Stimulated activated CD4-positive, alpha-beta T cell treated with anti-CD3 and anti-CD28 coated beads, Interleukin-2, amount 100 ng/mL, for 24 hours (primary cell): ENCODE results near the gene MYH16.
"Not testable (repeated sequence)": the region's sequence is repeated elsewhere in the genome, so short reads cannot be mapped to it uniquely, and the experiment has no call there.

Source experiments
- DNase-seq, 2 donors: peaks; one replicate each; pipeline ENCODE4 v3.0.0-alpha.2; 2020

The MYH16 gene

GRCh38 chr7:99260395-99260794 lies 12.2 kb upstream of the MYH16 start:
- no peak for DNase-seq

GRCh38 chr7:99261646-99262045 lies 11.0 kb upstream of the MYH16 start:
- DNase-seq: no peak

- no peak for DNase-seq
Observed at GRCh38 chr7:99265848-99266480, 6.7 kb upstream of the MYH16 start.

- no peak for DNase-seq
Observed at GRCh38 chr7:99267481-99267840, 5.2 kb upstream of the MYH16 start.

- DNase-seq: no peak
Observed at GRCh38 chr7:99267841-99268576, 4.6 kb upstream of the MYH16 start.

GRCh38 chr7:99268577-99268908 lies 4.1 kb upstream of the MYH16 start:
- no peak for DNase-seq

GRCh38 chr7:99270702-99271101 lies 1.9 kb upstream of the MYH16 start:
- no peak for DNase-seq

- not testable (repeated sequence) for DNase-seq
Observed at GRCh38 chr7:99273561-99273960, 922 bp downstream of the MYH16 start.

- not testable (repeated sequence) for DNase-seq
Observed at GRCh38 chr7:99274908-99275307, 2.3 kb downstream of the MYH16 start.

- no peak for DNase-seq
Observed at GRCh38 chr7:99275496-99275895, 2.9 kb downstream of the MYH16 start.

- DNase-seq: no peak
Observed at GRCh38 chr7:99278180-99278579, 5.5 kb downstream of the MYH16 start.

GRCh38 chr7:99284165-99284564 lies 11.5 kb downstream of the MYH16 start:
- not testable (repeated sequence) for DNase-seq

- DNase-seq: no peak
Observed at GRCh38 chr7:99287779-99288534, 15.3 kb downstream of the MYH16 start.

GRCh38 chr7:99289185-99289584 lies 16.5 kb downstream of the MYH16 start:
- DNase-seq: no peak

GRCh38 chr7:99290148-99290547 lies 17.5 kb downstream of the MYH16 start:
- not testable (repeated sequence) for DNase-seq

- DNase-seq: no peak
Observed at GRCh38 chr7:99290980-99291607, 18.5 kb downstream of the MYH16 start.

- no peak for DNase-seq
Observed at GRCh38 chr7:99292127-99292526, 19.5 kb downstream of the MYH16 start.

GRCh38 chr7:99293167-99293566 lies 20.5 kb downstream of the MYH16 start:
- no peak for DNase-seq

GRCh38 chr7:99293650-99294049 lies 21.0 kb downstream of the MYH16 start:
- no peak for DNase-seq

GRCh38 chr7:99296471-99296870 lies 23.8 kb downstream of the MYH16 start:
- no peak for DNase-seq

GRCh38 chr7:99301496-99301895 lies 28.9 kb downstream of the MYH16 start:
- no peak for DNase-seq

GRCh38 chr7:99305473-99306260 lies 33.0 kb downstream of the MYH16 start:
- DNase-seq: no peak
